KOPT-K1 (cell line): ENCODE measurements around the gene PCYT2.

Source experiments
- H3K27ac ChIP-seq: fragments of 200-600 bp; sonication (generic); 2 replicates; pipeline ENCODE4 v1.5.1; 2016; ENCODE audit warnings: antibody characterized with exemption, mild to moderate bottlenecking, low read depth, low read length; ENCODE audit not compliant: poor library complexity, severe bottlenecking
- H3K36me3 ChIP-seq: fragments of 200-600 bp; sonication (generic); 2 replicates; pipeline ENCODE4 v1.5.1; 2017; ENCODE audit warnings: antibody characterized with exemption, mild to moderate bottlenecking, low read length, moderate library complexity; ENCODE audit not compliant: insufficient read depth
- H3K9me3 ChIP-seq: fragments of 200-600 bp; sonication (generic); 2 replicates; pipeline ENCODE4 v1.5.1; 2017; ENCODE audit warnings: antibody characterized with exemption, low read length, mild to moderate bottlenecking; ENCODE audit not compliant: insufficient read depth, poor library complexity, severe bottlenecking

Gene PCYT2

DNA sequence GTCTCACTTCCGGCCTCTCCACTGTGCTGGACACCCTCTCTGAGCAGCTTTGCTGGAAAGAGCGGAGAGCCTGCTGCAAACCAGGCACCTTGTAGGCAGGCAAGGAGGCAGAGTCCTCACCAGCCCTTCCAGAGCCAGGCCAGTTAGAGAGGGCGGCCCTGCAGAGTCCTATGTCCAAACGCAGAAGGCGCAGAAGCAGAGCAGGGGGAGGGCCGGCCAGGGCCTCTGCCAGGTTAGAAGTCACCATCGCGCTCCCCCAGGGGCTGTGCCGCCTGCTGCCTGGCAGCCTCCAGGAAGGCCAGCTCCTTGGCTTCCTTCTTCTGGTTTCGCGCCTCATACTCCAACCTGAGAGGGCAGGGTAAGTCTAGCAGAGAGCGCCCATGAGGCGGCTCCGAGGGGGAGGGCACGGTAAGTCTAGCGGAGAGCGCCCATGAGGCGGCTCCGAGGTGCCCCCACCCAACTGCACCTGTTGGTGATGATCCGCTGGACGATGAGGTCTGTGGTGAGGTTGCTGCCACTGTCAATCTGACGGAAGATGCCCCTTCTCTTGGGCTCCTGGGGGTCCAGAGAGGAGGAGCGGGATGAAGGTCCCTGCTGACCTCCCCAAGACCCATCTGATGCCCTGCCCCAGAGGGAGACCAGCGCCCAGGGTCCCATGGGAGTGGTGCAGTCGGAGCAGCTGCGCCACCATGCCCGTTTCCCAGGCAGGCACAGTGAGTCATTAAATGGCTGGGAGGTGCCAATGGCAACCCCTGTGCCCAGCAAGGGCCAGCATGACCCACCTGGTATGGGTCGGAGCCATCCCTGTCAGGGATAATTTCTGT is 6.4 kb downstream of the PCYT2 start:
- Histone ChIP-seq H3K9me3 (no peaks in the 10 kb centered on the region), H3K36me3 (peaks cover 82% of the 10 kb centered on the region), H3K27ac (no peak overlapping the region)

DNA sequence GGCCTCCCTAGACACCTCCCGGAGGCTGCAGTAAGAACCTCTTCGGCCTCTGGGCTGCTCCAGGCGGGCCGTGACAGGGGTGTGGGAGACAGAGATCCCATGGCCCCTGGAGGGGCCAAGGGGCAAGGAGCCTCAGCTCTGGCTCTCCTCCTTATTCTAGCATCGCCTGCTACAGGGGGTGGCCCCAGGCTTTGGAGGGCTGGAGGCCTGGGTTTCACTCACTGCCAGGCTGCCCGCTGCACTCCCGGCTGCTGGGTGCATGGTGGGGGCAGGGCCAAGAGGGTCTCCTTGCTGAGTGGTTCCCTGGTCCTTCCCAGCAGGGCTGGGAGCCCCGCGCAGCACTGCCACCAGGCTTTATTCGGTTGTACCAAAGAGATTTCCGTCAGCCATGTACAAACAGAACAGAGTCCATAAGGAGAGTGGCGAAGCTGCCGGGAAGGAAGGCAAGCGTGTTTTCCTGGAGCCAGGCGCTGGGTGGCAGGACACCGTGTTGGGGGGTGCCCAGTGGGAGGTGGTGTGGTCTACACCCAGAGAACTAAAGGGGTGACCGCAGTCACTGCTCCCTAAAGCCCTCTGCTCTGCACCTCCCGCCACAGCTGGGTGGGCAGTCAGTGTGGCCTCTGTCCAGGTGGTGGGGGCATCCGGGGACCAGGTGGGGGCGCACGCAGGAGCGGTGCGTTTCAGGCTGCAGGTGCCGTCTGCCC is 7.2 kb downstream of the PCYT2 start:
- H3K27ac ChIP-seq: no peak overlapping the region
- H3K9me3 ChIP-seq: no peaks in the 10 kb centered on the region
- H3K36me3 ChIP-seq: peaks cover 85% of the 10 kb centered on the region

DNA sequence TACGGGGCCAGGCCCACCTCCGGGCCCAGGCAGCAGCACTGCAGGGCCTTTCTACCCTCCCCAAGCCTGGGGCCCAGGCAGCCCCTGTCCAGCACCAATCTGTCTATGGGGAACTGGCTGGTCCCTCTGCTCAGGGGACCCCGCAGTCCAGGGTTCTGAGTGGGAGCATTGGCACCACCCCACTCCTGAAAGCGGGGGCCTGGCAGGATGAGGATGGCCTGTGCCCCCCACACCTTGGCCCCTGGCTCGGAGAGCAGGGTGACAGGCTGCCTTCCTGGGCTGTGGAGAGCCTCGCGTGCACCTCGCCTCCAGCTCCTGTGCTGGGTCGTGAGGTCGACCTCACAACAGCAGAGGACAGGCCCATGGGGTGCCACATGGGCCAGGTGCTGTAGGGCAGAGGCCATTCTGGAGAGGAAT is 7.8 kb downstream of the PCYT2 start:
- Histone ChIP-seq H3K27ac (no peak overlapping the region), H3K36me3 (peaks cover 85% of the 10 kb centered on the region)

DNA sequence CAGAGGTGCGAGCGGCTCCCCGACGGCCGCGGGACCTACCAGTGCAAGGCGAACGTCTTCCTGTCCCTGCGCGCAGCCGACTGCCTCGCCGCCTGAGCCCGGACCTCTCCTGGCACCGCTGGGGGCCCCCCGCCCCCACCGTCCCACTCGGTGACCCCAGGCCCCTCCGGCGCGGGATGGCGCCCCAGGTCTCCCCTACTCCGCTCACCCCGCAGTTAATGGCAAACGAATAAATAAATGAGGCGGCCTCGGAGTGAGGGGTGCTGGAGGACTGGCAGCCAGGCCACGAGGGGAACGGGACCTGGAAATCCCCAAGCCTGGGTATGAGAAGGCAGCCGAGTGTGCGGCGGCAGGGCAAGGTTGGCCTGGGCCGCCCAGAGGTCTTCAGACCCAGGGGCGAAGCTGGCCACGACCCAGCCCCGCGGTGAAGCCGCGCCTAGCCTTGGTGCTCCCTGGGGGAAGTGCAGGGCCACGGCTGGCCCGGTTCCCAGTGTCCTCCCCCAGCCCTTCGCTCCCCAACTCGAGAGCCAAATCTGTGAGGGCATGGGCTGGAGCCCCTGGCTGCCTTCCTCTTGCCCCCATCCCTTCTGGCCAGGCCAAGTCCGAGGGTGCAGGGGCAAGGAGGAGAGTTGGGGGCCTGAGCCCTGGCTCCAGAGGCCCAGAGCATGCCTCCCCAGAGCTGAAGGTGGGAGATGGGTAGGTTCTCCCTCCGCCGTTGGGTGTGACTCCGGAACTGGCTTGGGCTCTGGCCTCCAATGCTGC is 8.4 kb downstream of the PCYT2 start:
- Histone ChIP-seq H3K36me3 (peaks cover 85% of the 10 kb centered on the region), H3K27ac (no peak overlapping the region)

More for the DNA sequence above, 7.8 kb downstream of the PCYT2 start:
- H3K9me3 ChIP-seq: no peaks in the 10 kb centered on the region

DNA sequence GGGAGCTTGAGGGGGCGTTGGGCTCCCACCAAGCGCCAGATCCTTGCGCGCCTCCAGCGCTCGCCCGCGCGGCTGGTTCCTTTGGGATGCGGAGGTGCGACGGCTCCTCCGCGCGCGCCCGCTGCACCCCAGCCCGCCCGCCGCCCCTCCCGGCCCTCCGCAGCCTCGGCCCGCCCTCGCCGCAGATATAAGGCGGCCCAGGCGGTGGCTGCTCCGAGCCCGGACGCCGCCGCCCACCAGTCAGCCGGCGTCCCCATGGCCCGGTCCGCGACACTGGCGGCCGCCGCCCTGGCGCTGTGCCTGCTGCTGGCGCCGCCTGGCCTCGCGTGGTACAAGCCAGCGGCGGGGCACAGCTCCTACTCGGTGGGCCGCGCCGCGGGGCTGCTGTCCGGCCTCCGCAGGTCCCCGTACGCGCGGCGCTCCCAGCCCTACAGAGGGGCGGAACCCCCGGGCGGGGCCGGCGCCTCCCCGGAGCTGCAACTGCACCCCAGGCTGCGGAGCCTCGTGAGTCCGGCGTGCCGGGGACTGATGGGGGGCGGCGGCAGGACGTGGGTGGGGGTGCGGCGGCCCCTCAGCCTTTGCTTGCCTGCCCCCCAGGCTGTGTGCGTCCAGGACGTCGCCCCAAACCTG is 9.1 kb downstream of the PCYT2 start, which contains the start of gene NPB:
NPB (plus strand) TSS at position 216 of the 630 bp plus-strand sequence; CDS start at position 256, 40 bp downstream.
- Histone ChIP-seq H3K36me3 (peaks cover 85% of the 10 kb centered on the region), H3K9me3 (no peaks in the 10 kb centered on the region), H3K27ac (no peak within 1 kb of the TSS)

More for the DNA sequence above, 8.4 kb downstream of the PCYT2 start:
- H3K9me3 ChIP-seq: no peaks in the 10 kb centered on the region

DNA sequence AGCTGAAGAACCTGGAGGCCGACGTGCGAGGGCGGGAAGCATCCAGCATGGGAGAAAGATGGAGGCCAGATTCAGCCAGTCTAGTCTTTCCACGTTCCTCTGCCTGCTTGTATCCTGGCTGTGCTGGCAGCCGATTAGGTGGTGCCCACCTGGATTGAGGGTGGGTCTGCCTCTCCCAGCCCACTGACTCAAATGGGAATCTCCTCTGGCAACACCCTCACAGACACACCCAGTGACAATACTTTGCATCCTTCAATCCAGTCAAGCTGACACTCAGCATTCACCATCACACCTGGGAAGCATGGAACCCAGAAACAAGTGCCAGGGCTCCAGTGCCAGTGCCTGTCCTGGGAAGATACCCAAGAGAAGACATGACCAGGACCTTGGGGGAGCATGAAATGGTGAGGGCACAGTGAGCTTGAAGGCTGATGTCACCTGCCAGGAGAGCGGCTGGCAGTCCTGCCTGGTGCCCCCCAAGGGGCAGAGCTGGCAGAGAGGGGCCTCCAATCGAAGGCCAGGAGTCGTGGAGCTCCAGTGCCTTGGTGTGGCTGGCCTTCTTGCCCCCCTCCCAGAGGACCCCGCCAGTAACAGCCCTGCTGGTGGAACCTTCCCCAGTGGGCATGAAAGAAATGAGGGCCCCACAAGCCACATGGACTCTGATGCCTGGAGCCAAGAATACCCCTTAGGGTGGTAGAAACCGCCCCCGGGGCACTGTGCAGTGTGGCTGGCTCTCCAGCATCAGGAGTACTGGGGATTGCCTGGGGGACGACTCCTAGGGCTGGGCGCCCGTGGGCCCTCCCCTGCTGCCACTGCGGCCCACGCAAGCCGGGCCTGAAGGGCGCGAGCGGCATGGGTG is 9.8 kb downstream of the PCYT2 start:
- Histone ChIP-seq H3K36me3 (peaks cover 83% of the 10 kb centered on the region), H3K27ac (no peak overlapping the region), H3K9me3 (no peaks in the 10 kb centered on the region)

DNA sequence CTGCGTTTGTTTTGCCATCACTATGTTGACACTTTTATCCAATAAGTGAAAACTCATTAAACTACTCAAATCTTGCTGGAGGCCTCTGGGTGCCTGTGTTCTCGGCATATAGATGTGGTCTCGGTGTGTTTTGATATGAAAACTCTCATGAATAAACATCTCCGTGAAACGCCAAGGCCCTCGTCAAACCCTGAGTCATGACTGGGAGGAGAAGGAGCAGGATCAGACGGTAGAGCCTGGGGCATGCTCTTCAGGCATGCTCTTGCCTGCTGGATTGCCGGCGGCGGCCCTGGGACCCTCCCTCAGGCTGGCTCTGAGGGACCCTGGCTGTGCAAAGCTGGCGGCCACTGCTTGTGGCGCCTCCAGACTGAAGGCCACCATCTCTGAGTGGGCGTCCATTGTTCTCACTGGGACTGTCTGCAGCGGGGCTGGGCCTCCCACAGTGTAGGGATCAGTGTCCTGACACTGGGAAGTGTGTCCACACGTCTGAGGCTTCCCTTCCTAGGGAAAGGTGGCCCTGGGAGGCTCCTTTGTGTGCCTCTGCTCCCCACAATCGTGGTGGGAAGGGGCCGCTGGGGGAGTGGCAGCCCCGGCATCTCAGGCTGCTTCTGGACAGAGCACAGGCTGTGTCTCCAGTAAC is 10.9 kb downstream of the PCYT2 start:
- Histone ChIP-seq H3K27ac (no peak overlapping the region), H3K9me3 (no peaks in the 10 kb centered on the region), H3K36me3 (peaks cover 83% of the 10 kb centered on the region)

DNA sequence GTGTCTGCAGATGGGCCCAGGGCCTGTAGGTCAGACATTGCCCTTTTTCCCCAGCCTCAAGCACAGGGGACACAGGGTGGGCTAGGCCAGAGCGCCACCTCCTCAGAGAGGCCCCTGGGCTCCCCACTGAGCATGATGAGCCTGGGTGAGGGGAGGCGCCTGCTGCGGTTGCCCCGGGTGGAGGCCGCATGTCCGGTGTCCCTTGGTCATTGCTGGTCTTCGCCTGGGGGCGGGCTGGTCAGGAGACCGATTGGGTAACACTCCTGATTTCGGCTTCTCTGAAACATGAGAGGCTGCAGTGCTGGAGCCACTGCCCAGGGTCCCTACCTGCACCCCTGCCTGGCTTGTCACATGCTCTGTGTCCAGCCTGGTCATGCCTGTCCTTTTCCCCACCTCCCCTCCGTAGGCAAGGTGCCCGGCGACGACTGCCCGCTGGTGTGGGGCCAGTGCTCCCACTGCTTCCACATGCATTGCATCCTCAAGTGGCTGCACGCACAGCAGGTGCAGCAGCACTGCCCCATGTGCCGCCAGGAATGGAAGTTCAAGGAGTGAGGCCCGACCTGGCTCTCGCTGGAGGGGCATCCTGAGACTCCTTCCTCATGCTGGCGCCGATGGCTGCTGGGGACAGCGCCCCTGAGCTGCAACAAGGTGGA is 11.6 kb downstream of the PCYT2 start:
- H3K27ac ChIP-seq: no peak overlapping the region
- H3K9me3 ChIP-seq: no peaks in the 10 kb centered on the region
- H3K36me3 ChIP-seq: peaks cover 80% of the 10 kb centered on the region

DNA sequence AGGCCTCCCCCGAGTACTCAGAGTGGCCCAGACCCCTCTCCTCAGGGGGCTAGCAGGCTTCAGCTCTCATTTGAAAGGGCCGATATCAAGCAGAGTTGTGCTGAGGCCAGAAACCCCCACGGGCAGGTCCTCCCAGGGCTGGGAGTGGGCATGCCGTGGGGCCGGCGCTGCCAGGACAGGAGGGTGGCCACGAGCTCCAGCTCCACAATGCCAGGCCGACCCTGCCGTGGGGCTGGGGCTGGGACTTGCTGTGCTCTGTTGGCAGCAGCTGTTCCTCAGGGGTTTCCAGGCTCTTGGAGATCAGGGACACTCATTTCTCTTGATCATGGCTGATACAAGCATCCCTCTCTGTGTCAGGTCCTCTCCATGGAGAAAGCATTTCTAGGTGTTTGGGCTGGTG is 12.3 kb downstream of the PCYT2 start:
- Histone ChIP-seq H3K27ac (no peak overlapping the region), H3K36me3 (peaks cover 73% of the 10 kb centered on the region), H3K9me3 (no peaks in the 10 kb centered on the region)

DNA sequence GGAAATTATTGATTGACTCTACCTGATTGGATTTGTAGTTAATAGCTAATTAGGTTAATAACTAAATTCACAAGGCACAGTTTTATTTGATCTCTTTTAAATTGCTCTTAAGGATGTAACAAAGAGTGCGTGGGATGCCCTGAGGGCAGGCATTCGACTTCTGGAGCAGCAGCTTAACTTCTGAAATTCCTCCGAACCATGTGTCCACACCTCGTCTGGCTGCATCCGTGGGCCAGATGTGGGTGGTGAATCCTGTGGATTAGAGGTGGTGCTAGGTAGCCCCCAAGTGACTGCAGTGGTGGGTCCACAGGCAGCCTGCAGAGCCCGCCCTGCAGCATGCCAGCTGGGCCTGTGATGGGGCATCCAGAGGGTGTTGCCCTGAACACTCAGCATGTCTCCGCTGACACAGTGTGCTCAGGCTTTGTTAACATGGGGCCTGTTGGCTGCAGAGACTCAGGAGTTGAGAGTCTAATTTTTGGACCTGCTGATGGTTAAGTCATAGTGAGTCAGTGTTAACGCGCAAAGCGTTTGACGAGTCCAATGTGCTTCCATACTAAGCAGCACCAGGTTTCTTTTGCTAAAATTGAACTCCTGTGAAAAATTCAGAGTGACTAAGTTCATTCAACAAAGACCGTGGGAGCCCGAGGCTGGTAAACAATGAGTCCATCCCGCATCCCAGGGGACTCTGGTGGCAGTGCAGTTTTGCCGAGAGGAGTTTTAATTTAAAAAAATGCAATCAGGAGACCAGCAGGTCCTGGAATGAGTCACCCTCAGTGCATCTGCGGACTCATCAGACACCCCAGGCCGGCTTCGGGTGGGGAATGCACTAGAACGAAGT is 13.0 kb downstream of the PCYT2 start:
- Histone ChIP-seq H3K27ac (no peak overlapping the region), H3K36me3 (peaks cover 66% of the 10 kb centered on the region), H3K9me3 (no peaks in the 10 kb centered on the region)

DNA sequence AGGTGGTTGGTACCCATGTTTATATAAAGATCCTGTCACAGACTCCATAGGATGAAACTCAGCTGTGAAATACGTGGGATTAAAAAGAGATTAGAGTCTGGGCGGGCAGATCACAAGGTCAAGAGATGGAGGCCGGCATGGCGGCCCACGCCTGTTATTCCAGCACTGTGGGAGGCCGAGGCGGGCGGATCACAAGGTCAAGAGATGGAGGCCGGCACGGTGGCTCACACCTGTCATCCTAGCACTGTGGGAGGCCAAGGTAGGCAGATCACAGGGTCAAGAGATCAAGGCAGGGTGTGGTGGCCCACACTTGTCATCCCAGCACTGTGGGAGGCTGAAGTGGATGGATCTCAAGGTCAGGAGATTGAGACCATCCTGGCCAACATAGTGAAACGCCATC is 15.8 kb downstream of the PCYT2 start:
- Histone ChIP-seq H3K9me3 (no peaks in the 10 kb centered on the region), H3K27ac (no peak overlapping the region), H3K36me3 (peaks cover 56% of the 10 kb centered on the region)

DNA sequence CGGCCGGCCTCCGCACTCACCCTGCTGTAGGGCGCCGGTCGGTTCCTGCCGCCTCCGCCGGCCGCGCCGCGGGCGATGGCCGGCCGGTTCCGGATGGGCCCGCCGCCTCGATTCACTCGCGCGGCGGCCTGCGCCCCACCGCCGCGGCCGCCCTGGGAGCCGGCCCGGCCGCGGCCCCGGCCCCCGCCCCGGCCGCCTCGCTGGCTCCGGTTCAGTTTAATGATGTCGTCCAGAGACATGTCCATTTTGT is 20.0 kb downstream of the PCYT2 start:
- peaks cover 58% of the 10 kb centered on the region for H3K36me3 ChIP-seq
- H3K27ac ChIP-seq: peak overlapping the region; percentile 89

More for the DNA sequence above, 20.0 kb downstream of the PCYT2 start:
- H3K9me3 ChIP-seq: no peaks in the 10 kb centered on the region
